DMS53 treated with DMSO at 0.1 percent for 48 hours (cell line): ENCODE measurements around the gene TRIM14.
"Not testable (repeated sequence)": the region's sequence is repeated elsewhere in the genome, so short reads cannot be mapped to it uniquely, and the experiment has no call there.

Experiments used
- DNase-seq: peaks from one replicate; lab custom pipeline; 2025; ENCODE audit not compliant: unreplicated experiment; lab: John Stamatoyannopoulos, UW

TRIM14 gene

DNA sequence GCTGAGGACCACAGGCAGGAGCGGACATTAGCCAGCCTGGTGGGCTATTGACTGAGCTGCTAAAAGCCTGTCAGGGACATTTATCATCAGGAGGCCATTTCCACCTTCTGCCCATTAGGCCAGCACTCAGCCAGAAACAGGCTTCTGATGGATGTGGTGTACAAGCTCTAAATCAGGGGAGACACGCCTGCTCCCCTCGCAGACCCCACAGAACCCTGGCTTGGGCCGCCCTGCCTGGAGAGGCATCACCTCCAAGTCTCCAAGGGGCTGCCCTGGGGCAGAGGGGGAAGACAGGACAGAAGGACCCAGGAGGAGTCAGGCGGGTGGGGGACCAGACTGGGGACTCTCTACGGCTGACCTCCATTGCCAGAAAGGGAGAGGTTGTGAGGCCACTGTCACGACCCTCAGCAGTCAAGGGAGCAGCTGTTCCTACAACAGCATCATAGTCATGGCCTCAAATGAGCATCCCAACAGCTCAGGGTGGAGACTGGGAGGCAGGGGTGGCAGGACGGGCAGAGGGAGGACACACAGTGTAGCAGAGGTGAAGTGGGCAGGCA is 24.0 kb upstream of the TRIM14 start:
- DNase-seq: no peak

- DNase-seq: no peak
Measured at GRCh38 chr9:98142182-98142907, 23.3 kb upstream of the TRIM14 start.

DNA sequence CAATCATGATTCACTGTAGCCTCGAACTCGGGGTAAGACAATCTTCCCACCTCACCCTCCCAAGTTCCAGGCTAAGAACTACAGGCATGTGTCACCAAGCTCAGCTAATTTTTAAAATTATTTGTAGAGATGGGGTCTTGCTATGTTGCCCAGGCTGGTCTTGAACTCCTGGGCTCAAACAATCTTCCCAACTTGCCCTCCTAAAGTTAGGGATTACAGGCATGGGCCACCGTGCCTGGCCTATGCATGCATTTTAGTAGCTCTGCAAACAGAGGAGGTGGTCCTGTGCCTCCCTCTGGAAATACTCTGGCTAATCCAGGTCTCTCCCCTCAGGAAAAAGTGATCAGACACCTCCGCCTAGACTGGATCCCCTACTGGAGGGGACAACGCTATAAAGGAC is 21.5 kb upstream of the TRIM14 start:
- DNase-seq: no peak

DNA sequence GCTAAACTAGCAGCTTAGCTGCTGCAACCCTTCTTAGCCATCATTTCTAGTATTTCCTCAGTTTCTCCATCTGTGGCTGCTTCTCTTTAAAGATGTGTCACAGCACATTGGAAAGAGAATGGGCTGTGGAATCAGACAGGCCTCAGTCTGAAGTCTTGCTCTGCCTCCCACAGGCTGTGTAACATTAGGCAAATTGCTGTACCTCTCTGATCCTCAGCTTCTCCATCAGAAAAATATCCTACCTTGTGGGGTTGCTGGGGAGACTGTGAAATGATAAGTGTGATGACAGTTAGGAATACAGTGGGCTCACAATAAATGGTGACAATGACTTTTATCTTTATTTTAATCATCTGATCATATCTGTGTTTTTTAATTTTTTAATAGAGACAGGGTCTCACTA is 17.5 kb upstream of the TRIM14 start:
- no peak for DNase-seq

- DNase-seq: no peak
Measured at GRCh38 chr9:98135938-98136337, 16.9 kb upstream of the TRIM14 start.

DNA sequence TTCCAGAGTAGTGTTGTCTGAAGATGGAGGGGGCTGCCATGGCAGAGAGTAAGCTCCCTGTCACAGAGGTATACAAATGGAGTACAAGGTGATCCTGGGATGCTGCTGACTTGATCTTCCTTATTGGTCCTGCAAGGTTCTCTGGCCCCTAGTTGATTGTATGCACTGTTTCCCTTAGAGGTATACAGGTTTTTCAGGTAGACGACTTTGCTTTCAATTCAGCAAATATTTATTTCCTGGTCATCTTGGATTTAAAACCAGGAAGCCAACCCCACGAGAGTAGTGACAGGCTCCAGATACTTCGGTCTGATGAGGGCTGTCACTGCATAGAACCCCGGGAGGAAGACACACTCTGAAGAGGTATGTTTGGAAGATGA is 16.5 kb upstream of the TRIM14 start:
- DNase-seq: no peak

DNA sequence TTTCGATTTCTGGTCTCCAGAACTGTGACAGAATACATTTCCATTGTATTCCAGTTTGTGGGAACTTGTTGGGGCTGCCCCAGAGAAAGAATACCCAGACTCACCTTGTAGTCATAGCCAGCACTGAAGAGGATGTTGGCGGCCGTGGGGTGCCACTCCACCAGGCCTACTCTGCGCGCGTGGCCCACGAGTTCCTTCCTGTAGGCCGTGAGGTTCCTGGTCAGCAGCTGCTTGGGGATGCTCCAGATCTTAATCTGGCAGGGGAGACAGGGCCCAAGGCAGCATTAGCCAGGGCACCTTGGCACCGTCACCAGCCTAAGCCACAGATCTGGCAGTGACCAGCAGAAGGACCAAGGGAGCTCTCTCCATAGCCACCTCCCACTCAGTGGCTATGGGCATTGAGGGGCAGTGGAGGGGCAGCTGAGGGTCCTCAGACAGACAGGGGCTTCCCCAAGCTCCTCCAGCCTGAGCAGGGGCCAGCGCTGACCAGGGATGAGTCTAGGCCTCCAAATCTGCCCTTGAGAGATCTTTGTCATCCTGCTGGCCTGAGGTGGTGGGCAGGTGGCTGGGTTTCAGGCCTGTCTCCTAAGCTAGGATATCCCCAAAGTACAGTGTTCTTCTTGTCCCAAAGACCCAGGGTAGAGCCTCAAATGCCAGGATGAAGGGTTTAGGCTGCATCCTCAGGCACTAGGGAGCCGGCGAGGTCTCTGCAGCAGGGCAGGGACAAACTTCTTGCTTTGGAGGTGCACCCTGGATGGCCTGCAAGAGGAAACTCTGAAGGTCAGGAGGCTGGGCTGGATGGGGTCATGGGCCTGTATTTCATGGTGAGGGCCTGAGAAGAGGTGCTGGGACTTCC is 15.9 kb upstream of the TRIM14 start:
- no peak for DNase-seq

- peak; percentile 45 for DNase-seq
Measured at GRCh38 chr9:98132806-98133631, 14.0 kb upstream of the TRIM14 start.

- no peak for DNase-seq
Measured at GRCh38 chr9:98132158-98132557, 13.1 kb upstream of the TRIM14 start.

DNA sequence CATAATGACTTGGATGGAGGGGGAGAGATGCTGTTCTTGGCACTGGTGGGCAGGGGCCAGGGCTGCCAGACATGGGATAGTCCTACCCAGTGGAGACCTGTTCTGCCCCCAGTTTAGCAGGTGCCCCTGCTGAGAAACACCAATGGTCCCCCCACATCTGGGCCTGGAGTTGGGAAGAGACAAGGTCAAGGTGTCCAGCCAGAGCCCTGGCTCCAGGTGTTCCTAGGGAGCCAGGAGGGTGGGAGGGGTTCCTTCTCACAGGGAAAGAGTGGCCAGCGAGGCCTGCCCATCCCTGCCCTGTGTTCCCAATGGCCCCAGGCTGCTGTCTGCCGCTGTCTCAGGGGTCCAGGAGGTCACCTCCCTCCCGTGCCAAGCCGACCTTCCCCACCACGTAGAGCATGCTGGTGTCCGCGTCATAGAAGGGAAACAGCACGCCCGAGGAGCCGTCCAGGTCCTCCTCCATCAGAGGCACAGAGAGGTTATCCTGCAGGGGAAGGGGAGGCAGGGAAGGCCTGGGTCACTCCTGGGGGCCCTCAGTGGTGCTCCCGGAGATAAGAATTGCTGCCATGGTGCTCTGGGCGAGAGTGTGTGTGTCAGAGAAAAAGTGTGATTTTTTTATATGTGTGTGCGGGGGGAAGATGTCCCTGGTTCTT is 11.7 kb upstream of the TRIM14 start:
- no peak for DNase-seq

DNA sequence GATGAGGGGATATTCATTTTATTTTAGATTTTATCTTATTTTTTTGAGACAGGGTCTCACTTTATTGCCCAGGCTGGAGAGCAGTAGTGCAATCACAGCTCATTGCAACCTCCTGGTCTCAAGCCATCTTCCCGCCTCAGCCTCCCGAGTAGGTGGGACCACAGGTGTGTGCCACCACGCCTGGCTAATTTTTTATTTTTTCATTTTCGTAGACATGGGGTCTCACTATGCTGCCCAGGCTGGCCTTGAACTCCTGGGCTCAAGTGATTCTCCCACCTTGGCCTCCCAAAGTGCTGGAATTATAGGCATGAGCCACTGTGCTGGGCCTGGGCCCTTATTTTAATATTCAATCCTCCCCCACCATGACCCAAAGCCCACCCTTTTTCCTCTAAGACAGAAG is 11.0 kb upstream of the TRIM14 start:
- DNase-seq: not testable (repeated sequence)

DNA sequence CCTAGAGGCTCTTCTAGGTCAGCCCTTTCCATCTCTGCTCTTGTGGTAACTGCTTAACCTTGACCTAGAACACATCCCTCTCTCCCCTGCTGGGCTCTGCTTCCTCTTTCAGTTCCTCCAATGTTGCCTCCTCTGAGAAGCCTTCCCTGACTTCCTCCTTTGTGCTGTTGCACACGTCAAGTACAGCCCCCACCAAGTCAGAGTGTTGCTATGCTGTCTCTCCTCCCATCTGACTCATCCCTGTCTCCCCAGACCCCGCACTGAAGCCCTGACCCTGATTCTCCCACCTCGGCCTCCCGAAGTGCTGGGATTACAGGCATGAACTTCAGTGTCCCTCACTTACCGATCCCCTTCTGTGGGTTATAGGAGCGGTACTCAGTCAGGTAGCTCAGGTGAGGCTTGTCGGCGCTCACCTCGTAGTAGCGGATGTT is 10.4 kb upstream of the TRIM14 start:
- DNase-seq: no peak

GRCh38 chr9:98128316-98128715 is 9.3 kb upstream of the TRIM14 start:
- DNase-seq: no peak

- DNase-seq: no peak
Measured at GRCh38 chr9:98127226-98127625, 8.2 kb upstream of the TRIM14 start.

- DNase-seq: no peak
Measured at GRCh38 chr9:98124637-98125426, 5.8 kb upstream of the TRIM14 start.

- not testable (repeated sequence) for DNase-seq
Measured at GRCh38 chr9:98124091-98124490, 5.1 kb upstream of the TRIM14 start.

DNA sequence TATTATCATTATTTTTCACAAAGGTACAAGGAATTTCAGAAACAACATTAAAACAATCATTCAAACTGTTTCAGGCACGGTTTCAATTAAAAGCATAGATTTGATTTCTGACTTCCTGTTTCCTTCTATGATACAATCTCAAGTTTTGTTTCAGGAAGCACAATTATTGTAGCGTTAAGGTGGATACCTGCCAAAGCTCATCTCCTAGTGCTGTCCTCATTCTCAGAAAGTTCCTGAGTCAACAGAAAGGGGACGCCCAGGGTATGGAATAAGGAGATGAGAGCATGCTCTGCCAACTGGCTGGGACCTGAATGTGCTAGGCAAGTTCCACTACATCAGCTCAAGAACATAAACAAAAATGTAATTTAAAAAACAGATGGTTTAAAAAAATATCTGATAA is 2.0 kb upstream of the TRIM14 start:
- peak; percentile 28 for DNase-seq

DNA sequence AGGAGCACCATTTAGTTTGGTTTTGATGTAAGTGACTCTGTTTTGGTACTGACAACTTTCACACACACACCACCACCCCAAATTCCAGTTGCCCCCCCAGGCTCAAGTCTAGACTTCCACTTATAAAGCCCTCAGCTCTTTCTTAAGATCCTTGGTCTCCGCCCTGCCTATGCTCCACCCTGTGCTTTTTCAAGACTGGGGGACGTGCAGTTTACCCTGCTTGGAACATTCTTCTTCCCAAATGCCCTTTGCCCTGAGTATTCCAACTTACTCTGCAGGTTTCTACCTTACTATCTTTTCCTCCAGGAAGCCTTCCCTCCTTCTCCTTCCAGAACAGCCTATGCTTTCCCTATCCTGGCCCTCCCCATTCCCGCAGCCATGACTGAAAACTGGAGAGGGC is 1.5 kb upstream of the TRIM14 start:
- no peak for DNase-seq

DNA sequence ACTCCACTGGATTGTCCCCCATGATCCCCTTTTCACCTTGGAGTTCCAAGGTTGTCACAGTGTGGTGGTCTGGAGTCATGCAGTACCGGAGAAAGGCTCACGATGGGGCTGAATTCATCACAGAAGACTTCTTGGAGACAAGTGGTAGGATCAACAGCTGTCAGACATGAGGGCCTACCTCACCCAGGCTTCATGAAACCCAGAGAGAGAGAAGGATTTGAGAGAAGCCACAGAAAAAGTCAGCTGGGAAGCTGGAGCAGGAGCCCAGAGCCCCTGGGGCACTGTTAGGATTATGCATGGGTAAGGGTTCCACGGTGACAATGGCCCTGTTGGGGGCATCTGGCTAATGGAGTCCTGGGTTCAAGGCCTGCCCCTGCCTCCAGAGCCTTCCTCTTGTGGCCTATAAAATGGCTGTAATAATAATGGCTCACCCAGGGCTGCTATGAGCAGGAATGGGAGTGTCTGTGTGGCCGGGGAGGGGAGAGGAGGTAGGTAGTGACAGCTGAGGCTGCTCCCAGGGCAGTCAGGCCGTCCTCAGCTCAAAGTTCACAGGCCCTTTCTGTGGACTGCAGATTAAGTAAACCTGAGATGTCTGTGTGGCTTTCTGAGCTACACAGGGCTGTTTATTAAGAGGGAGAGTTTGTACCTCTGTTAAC is 910 bp downstream of the TRIM14 start:
- DNase-seq: peak; percentile 12
